K562 (cell line): ENCODE results near the gene GPR37L1. TPM values are rescaled to one million over a fixed set of nuclear protein-coding genes. Genes with fewer than 3 reads are reported as not detected.

Experiments
- BRD4 ChIP-seq: fragments of 200-600 bp; sonication (generic); IDR thresholded peaks from 2 replicates; pipeline ENCODE4 v1.6.1; 2017; ENCODE audit warnings: inconsistent platforms
- EWSR1 ChIP-seq: fragments of 450-650 bp; IDR thresholded peaks from 2 replicates; pipeline ENCODE4 v1.6.1; 2018; ENCODE audit warnings: borderline replicate concordance, mild to moderate bottlenecking, low read depth, moderate library complexity; ENCODE audit not compliant: partially characterized antibody
- GATAD2A ChIP-seq: fragments of 450-650 bp; IDR thresholded peaks from 2 replicates; pipeline ENCODE4 v1.6.1; 2017
- HIVEP1 ChIP-seq: fragments of 250-450 bp; sonication (Bioruptor Pico); IDR thresholded peaks from 2 replicates; pipeline ENCODE4 v1.4.0; 2020; ENCODE audit warnings: mild to moderate bottlenecking
- LEF1 ChIP-seq: fragments of 450-650 bp; IDR thresholded peaks from 2 replicates; pipeline ENCODE4 v1.6.1; 2016; ENCODE audit warnings: mild to moderate bottlenecking
- MED1 ChIP-seq: sonication (generic); formaldehyde crosslinking; IDR thresholded peaks from 2 replicates; pipeline ENCODE4 v1.8.1; 2023; ENCODE audit warnings: missing genetic modification reagents, borderline replicate concordance
- POLR2AphosphoS5 ChIP-seq: IDR thresholded peaks from 2 replicates; pipeline ENCODE4 v1.6.1; 2011; ENCODE audit warnings: mild to moderate bottlenecking, low read depth, low read length, moderate library complexity; ENCODE audit not compliant: control insufficient read depth, insufficient read depth
- PTRF ChIP-seq: fragments of 450-650 bp; IDR thresholded peaks from 2 replicates; pipeline ENCODE4 v1.6.1; 2016; ENCODE audit warnings: mild to moderate bottlenecking, missing genetic modification characterization, missing compliant biosample characterization
- RBM17 ChIP-seq: fragments of 200-400 bp; formaldehyde crosslinking; IDR thresholded peaks from 2 replicates; pipeline ENCODE4 v1.6.1; 2017; ENCODE audit warnings: low read depth, mild to moderate bottlenecking, low read length, borderline replicate concordance
- RBM22 ChIP-seq: fragments of 200-400 bp; formaldehyde crosslinking; IDR thresholded peaks from 2 replicates; pipeline ENCODE4 v1.6.1; 2018; ENCODE audit warnings: low read length, low read depth; ENCODE audit not compliant: poor library complexity, severe bottlenecking
- RHOXF2B ChIP-seq: fragments of 250-450 bp; sonication (Bioruptor Pico); conservative IDR thresholded peaks from 2 replicates; pipeline ENCODE4 v1.5.1; 2021
- RUNX1 ChIP-seq: sonication (generic); IDR thresholded peaks from 2 replicates; pipeline ENCODE4 v1.6.1; 2016; ENCODE audit warnings: antibody characterized with exemption, low read depth
- SMARCB1 ChIP-seq: IDR thresholded peaks from 2 replicates; pipeline ENCODE4 v1.6.1; 2011; ENCODE audit warnings: improper control_type of control experiment, low read depth; ENCODE audit not compliant: insufficient read length
- USF1 ChIP-seq: sonication (generic); formaldehyde crosslinking; IDR thresholded peaks from 2 replicates; pipeline ENCODE4 v1.9.0; 2022; ENCODE audit warnings: mild to moderate bottlenecking, missing genetic modification reagents
- ZEB2 ChIP-seq: fragments of 450-650 bp; IDR thresholded peaks from 2 replicates; pipeline ENCODE4 v1.6.1; 2016
- ZNF224 ChIP-seq: sonication (generic); formaldehyde crosslinking; IDR thresholded peaks from 2 replicates; pipeline ENCODE4 v1.8.0; 2022; ENCODE audit warnings: mild to moderate bottlenecking, missing genetic modification reagents
- ZNF589 ChIP-seq: fragments of 200-800 bp; sonication (Bioruptor generic); IDR thresholded peaks from 2 replicates; pipeline ENCODE4 v1.6.1; 2016; ENCODE audit warnings: low read depth, missing genetic modification characterization, missing compliant biosample characterization
- polyA plus RNA-seq, 8 experiments: library from polyadenylated mRNA; depleted of rRNA in 4 of 8; stranded (reverse) in 5 of 8; unstranded in 3 of 8; fragments of >200 nt; fragmentation: Nextera tagmentation in 2 of 8; fragmentation: Illumina TruSeq in 1 of 8; extraction: Ambion mirVana in 2 of 8; extraction: Trizol in 1 of 8; gene quantifications; 2 replicates each; pipeline versions ENCODE4 v1.2.1 to v1.2.3, GENCODE V29; 2011 to 2014; ENCODE audit warnings: inconsistent platforms in 1 of 8, missing spikeins in 1 of 8
- total RNA-seq, 7 experiments: library from RNA; depleted of rRNA in 6 of 7; stranded (reverse); fragments of >200 nt in 6 of 7; fragmentation: Illumina TruSeq in 2 of 7; extraction: Trizol in 2 of 7; gene quantifications; 2 replicates each; pipeline versions ENCODE4 v1.2.1 to v1.2.3, GENCODE V29; 2011 to 2021; ENCODE audit warnings: low replicate concordance in 1 of 7
- TF ChIP-seq, protein P1 (sequence below), 2 experiments: fragments of 450-650 bp; conservative IDR thresholded peaks; 2 replicates each; pipeline ENCODE4 v1.6.1; 2017; ENCODE audit warnings: mild to moderate bottlenecking in 2 of 2, moderate library complexity in 2 of 2
- TF ChIP-seq, protein P2 (sequence below): fragments of 200-800 bp; sonication (Bioruptor generic); IDR thresholded peaks from 2 replicates; pipeline ENCODE4 v1.6.1; 2016; ENCODE audit warnings: missing genetic modification characterization, missing compliant biosample characterization
- TF ChIP-seq, protein P3 (sequence below): fragments of 200-800 bp; sonication (Bioruptor generic); IDR thresholded peaks from 2 replicates; pipeline ENCODE4 v1.6.1; 2017; ENCODE audit warnings: missing genetic modification characterization, missing compliant biosample characterization

GPR37L1 gene
- total and polyA plus RNA-seq, 9 of the 15 experiments (the other 6 are each of a cell fraction or from before 2014, with no cell fraction given), result not detected

GRCh38 chr1:202158810-202159533 lies 36.3 kb downstream of the GPR37L1 start (continued):
- TF ChIP-seq, protein P1, sequence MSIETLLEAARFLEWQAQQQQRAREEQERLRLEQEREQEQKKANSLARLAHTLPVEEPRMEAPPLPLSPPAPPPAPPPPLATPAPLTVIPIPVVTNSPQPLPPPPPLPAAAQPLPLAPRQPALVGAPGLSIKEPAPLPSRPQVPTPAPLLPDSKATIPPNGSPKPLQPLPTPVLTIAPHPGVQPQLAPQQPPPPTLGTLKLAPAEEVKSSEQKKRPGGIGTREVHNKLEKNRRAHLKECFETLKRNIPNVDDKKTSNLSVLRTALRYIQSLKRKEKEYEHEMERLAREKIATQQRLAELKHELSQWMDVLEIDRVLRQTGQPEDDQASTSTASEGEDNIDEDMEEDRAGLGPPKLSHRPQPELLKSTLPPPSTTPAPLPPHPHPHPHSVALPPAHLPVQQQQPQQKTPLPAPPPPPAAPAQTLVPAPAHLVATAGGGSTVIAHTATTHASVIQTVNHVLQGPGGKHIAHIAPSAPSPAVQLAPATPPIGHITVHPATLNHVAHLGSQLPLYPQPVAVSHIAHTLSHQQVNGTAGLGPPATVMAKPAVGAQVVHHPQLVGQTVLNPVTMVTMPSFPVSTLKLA (conservative IDR thresholded peaks at IDR 0.05), result peak; percentile 76 to 83
- TF ChIP-seq, protein P2, sequence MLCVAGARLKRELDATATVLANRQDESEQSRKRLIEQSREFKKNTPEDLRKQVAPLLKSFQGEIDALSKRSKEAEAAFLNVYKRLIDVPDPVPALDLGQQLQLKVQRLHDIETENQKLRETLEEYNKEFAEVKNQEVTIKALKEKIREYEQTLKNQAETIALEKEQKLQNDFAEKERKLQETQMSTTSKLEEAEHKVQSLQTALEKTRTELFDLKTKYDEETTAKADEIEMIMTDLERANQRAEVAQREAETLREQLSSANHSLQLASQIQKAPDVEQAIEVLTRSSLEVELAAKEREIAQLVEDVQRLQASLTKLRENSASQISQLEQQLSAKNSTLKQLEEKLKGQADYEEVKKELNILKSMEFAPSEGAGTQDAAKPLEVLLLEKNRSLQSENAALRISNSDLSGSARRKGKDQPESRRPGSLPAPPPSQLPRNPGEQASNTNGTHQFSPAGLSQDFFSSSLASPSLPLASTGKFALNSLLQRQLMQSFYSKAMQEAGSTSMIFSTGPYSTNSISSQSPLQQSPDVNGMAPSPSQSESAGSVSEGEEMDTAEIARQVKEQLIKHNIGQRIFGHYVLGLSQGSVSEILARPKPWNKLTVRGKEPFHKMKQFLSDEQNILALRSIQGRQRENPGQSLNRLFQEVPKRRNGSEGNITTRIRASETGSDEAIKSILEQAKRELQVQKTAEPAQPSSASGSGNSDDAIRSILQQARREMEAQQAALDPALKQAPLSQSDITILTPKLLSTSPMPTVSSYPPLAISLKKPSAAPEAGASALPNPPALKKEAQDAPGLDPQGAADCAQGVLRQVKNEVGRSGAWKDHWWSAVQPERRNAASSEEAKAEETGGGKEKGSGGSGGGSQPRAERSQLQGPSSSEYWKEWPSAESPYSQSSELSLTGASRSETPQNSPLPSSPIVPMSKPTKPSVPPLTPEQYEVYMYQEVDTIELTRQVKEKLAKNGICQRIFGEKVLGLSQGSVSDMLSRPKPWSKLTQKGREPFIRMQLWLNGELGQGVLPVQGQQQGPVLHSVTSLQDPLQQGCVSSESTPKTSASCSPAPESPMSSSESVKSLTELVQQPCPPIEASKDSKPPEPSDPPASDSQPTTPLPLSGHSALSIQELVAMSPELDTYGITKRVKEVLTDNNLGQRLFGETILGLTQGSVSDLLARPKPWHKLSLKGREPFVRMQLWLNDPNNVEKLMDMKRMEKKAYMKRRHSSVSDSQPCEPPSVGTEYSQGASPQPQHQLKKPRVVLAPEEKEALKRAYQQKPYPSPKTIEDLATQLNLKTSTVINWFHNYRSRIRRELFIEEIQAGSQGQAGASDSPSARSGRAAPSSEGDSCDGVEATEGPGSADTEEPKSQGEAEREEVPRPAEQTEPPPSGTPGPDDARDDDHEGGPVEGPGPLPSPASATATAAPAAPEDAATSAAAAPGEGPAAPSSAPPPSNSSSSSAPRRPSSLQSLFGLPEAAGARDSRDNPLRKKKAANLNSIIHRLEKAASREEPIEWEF (CRISPR knock-in tag), result no peak
- TF ChIP-seq, protein P3, sequence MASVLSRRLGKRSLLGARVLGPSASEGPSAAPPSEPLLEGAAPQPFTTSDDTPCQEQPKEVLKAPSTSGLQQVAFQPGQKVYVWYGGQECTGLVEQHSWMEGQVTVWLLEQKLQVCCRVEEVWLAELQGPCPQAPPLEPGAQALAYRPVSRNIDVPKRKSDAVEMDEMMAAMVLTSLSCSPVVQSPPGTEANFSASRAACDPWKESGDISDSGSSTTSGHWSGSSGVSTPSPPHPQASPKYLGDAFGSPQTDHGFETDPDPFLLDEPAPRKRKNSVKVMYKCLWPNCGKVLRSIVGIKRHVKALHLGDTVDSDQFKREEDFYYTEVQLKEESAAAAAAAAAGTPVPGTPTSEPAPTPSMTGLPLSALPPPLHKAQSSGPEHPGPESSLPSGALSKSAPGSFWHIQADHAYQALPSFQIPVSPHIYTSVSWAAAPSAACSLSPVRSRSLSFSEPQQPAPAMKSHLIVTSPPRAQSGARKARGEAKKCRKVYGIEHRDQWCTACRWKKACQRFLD (CRISPR knock-in tag), result no peak
- TF ChIP-seq ZEB2 (peak; percentile 34; the same call in 1 of the 2 replicates), LEF1 (no peak), USF1 (CRISPR knock-in tag) (no peak), GATAD2A (0 out of 2 replicates have a peak, but pooled peaks have one; percentile 67), POLR2AphosphoS5 (0 out of 2 replicates have a peak, but pooled peaks have one; percentile 59), RUNX1 (no peak), ZNF224 (0 out of 2 replicates have a peak, but pooled peaks have one; percentile 55), RBM22 (no peak), RHOXF2B (CRISPR knock-in tag) (0 out of 2 replicates have a peak, but pooled peaks have one; percentile 5), HIVEP1 (CRISPR knock-in tag) (no peak), SMARCB1 (no peak), RBM17 (no peak), PTRF (tag) (no peak), MED1 (CRISPR knock-in tag) (no peak), ZNF589 (peak; percentile 9; the same call in 1 of the 2 replicates), BRD4 (no peak), EWSR1 (no peak)
